GM19397 (cell line): ENCODE measurements around the gene HMOX1.
A peak's percentile ranks its signal among the peaks of the same experiment; 100 is the strongest.
"Not testable (repeated sequence)": the region's sequence is repeated elsewhere in the genome, so short reads cannot be mapped to it uniquely, and the experiment has no call there.

Source experiments
- ATAC-seq: cut with Tn5 transposase; IDR thresholded peaks from one replicate; pipeline ENCODE4 v1.9.1; 2021; ENCODE audit warnings: mild to moderate bottlenecking, moderate library complexity; ENCODE audit not compliant: unreplicated experiment

Gene HMOX1

GRCh38 chr22:35378621-35379020, 2.3 kb upstream of the HMOX1 start:
- ATAC-seq = no peak

GRCh38 chr22:35379146-35379993, 1.5 kb upstream of the HMOX1 start:
- ATAC-seq = no peak

GRCh38 chr22:35380013-35380412, 883 bp upstream of the HMOX1 start:
- ATAC-seq = no peak

- ATAC-seq = no peak
These were observed 621 bp downstream of the HMOX1 start for GRCh38 chr22:35381424-35382009.

GRCh38 chr22:35383679-35384071, 2.8 kb downstream of the HMOX1 start:
- no peak for ATAC-seq

GRCh38 chr22:35384527-35384926, 3.6 kb downstream of the HMOX1 start:
- no peak for ATAC-seq

GRCh38 chr22:35384975-35385588, 4.2 kb downstream of the HMOX1 start:
- no peak for ATAC-seq

GRCh38 chr22:35386670-35387288, 5.9 kb downstream of the HMOX1 start:
- ATAC-seq = no peak

GRCh38 chr22:35390933-35391332, 10.0 kb downstream of the HMOX1 start:
- no peak for ATAC-seq

GRCh38 chr22:35392357-35392756, 11.5 kb downstream of the HMOX1 start:
- ATAC-seq = no peak

- ATAC-seq = no peak
These were observed 12.5 kb downstream of the HMOX1 start for GRCh38 chr22:35393116-35394010.

- ATAC-seq = no peak
These were observed 13.1 kb downstream of the HMOX1 start for GRCh38 chr22:35394011-35394312.

- no peak for ATAC-seq
These were observed 14.1 kb downstream of the HMOX1 start for GRCh38 chr22:35394810-35395563.

- not testable (repeated sequence) for ATAC-seq
These were observed 15.7 kb downstream of the HMOX1 start for GRCh38 chr22:35396622-35397021.

- ATAC-seq = no peak
These were observed 16.4 kb downstream of the HMOX1 start for GRCh38 chr22:35397095-35397904.

GRCh38 chr22:35398591-35398973, 17.7 kb downstream of the HMOX1 start:
- no peak for ATAC-seq

- ATAC-seq = no peak
These were observed 18.3 kb downstream of the HMOX1 start for GRCh38 chr22:35399114-35399677.

- peak; percentile 96 for ATAC-seq
These were observed 19.0 kb downstream of the HMOX1 start, which contains the start of gene MCM5 for GRCh38 chr22:35399678-35400500. Gene MCM5 (plus strand): TSS chr22:35400140. CDS start chr22:35400439, 299 bp downstream.
